ENCODE measurements around the gene RUVBL1.

GRCh38 chr3:128050597-128050996 is 73.0 kb downstream of the RUVBL1 start:
- TF ChIP-seq EZH2phosphoT487 (IDR thresholded peaks at IDR 0.05; ENCODE audit: low read depth): no peak
- TF ChIP-seq, protein P1, sequence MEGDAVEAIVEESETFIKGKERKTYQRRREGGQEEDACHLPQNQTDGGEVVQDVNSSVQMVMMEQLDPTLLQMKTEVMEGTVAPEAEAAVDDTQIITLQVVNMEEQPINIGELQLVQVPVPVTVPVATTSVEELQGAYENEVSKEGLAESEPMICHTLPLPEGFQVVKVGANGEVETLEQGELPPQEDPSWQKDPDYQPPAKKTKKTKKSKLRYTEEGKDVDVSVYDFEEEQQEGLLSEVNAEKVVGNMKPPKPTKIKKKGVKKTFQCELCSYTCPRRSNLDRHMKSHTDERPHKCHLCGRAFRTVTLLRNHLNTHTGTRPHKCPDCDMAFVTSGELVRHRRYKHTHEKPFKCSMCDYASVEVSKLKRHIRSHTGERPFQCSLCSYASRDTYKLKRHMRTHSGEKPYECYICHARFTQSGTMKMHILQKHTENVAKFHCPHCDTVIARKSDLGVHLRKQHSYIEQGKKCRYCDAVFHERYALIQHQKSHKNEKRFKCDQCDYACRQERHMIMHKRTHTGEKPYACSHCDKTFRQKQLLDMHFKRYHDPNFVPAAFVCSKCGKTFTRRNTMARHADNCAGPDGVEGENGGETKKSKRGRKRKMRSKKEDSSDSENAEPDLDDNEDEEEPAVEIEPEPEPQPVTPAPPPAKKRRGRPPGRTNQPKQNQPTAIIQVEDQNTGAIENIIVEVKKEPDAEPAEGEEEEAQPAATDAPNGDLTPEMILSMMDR (IDR thresholded peaks at IDR 0.05; ENCODE audit: low read depth, low read length): no peak
